ENCODE data around the gene SPRY1.

Gene SPRY1

DNA sequence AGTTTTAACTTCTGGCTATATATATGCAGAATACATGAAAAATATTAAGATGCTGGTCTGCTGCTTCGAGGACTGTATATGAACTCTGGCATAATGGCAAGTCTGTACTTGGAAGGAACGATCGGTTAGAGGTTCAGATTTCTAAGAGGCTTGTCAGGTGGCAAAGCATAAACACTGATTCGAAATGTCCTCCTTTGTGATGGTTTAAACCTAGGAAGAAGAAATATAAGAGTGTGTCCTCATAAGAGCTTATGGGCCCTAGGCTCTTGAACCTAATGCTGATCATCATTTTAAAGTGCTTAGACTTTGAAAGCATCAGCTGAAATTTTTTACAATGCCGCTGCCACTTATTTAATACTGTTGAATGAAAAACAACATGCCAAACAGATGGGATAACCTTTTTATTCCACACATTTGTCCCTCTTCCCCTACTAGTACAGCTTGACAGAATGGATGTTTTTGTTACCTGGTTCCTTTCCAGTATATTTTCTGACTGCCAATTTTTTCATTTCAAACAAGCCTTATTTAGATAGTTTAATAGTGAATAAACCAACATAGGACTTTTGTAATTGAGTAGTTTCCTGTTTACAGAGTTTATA is 8.8 kb downstream of the SPRY1 start:
- DNase-seq (ENCODE audit: low spot score): no peak
- in situ Hi-C loops (cut with MboI; ENCODE audit: low sequenced_read_pairs, unreplicated experiment): no loop called here
- TF ChIP-seq, protein P1, sequence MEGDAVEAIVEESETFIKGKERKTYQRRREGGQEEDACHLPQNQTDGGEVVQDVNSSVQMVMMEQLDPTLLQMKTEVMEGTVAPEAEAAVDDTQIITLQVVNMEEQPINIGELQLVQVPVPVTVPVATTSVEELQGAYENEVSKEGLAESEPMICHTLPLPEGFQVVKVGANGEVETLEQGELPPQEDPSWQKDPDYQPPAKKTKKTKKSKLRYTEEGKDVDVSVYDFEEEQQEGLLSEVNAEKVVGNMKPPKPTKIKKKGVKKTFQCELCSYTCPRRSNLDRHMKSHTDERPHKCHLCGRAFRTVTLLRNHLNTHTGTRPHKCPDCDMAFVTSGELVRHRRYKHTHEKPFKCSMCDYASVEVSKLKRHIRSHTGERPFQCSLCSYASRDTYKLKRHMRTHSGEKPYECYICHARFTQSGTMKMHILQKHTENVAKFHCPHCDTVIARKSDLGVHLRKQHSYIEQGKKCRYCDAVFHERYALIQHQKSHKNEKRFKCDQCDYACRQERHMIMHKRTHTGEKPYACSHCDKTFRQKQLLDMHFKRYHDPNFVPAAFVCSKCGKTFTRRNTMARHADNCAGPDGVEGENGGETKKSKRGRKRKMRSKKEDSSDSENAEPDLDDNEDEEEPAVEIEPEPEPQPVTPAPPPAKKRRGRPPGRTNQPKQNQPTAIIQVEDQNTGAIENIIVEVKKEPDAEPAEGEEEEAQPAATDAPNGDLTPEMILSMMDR (IDR thresholded peaks at IDR 0.05; ENCODE audit: borderline replicate concordance, control extremely low read depth, extremely low read depth, insufficient read depth, missing control alignments): no peak

DNA sequence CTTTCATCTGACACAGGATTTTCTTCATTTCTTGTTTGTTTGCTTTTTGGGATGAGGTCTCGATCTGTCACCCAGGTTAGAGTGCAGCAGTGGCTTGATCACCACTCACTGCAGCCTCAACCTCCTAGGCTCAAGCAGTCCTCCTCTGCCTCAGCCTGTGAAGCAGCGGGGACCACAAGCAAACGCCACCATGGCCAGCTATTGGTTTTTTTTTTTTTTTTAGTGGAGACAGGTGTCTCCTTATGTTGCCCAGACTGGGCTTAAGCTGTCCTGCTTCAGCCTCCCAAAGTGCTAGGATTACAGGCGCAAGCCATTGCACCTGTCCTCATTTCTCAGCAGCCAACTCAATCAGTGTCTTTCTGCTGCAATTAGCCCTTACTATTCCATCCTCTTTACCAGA is 10.3 kb downstream of the SPRY1 start:
- in situ Hi-C loops (cut with MboI; ENCODE audit: low sequenced_read_pairs, unreplicated experiment): no loop called here
- no peak for DNase-seq (ENCODE audit: low spot score)

GRCh38 chr4:123408471-123409084 is 12.0 kb downstream of the SPRY1 start:
- DNase-seq (ENCODE audit: low spot score): no peak
- in situ Hi-C loops (cut with MboI; ENCODE audit: low sequenced_read_pairs, unreplicated experiment): no loop called here
- TF ChIP-seq, protein P1 (IDR thresholded peaks at IDR 0.05; ENCODE audit: borderline replicate concordance, control extremely low read depth, extremely low read depth, insufficient read depth, missing control alignments): no peak

More for the DNA sequence above, 10.3 kb downstream of the SPRY1 start:
- TF ChIP-seq, protein P1 (IDR thresholded peaks at IDR 0.05; ENCODE audit: borderline replicate concordance, control extremely low read depth, extremely low read depth, insufficient read depth, missing control alignments): no peak

DNA sequence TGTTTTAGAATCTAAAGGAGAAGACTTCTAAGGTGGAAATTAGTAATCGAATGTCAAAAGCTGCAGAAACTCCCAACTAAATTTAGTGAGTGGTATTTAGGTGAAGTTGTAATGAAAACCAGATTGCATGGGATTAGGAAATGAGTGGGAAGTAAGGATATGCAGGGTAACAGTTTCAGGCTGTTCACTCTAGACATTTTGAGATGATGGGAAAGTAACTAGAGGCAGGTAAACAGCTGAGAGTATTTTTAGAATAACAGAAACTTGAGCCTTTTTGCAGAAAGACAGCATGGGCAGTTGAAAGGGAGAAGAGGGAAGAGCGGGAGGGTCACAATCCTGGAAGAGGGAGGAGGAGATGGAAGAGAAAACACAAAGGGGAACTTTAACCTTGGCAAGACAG is 12.7 kb downstream of the SPRY1 start:
- in situ Hi-C loops (cut with MboI; ENCODE audit: low sequenced_read_pairs, unreplicated experiment): no loop called here
- TF ChIP-seq, protein P1 (IDR thresholded peaks at IDR 0.05; ENCODE audit: borderline replicate concordance, control extremely low read depth, extremely low read depth, insufficient read depth, missing control alignments): no peak
- DNase-seq (ENCODE audit: low spot score): no peak

DNA sequence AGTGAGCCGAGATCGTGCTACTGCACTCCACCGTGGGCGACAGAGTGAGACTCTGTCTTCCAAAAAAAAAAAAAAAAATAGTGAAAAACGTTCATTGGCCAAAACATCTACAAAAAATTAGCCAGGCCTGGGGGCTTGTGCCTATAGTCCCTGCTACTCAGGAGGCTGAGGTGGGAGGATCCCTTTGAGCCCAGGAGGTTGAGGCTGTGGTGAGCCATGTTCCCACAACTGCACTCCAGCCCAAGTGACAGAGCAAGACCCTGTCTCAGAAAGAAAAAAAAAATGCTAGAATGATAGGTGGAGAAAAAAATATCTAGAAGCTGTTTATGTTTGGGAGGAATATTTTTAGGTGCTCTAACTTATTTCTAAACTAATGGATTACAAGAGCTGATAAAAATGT is 14.9 kb downstream of the SPRY1 start:
- TF ChIP-seq, protein P1 (IDR thresholded peaks at IDR 0.05; ENCODE audit: borderline replicate concordance, control extremely low read depth, extremely low read depth, insufficient read depth, missing control alignments): no peak
- in situ Hi-C loops (cut with MboI; ENCODE audit: low sequenced_read_pairs, unreplicated experiment): no loop called here
- DNase-seq (ENCODE audit: low spot score): no peak

DNA sequence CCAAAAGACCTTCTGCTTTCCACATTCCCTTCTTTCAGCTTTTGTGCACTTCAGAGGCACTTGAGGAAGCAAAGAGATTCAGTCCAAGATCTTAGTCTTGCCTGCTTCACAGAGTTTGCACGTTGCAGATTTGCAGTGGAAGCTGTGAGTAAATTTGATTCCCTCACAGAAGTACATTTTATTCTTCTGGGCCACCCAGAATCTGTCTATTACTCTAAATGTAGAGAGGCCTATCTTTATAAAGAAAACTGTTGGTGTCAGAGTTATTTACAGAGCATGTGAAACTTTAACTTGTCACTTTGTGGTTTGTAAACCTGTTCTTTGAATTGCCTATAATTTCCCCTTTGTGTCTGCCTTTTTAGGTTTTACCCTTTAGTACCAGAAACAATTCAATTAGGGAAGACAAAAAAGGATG is 15.5 kb downstream of the SPRY1 start:
- TF ChIP-seq, protein P1 (IDR thresholded peaks at IDR 0.05; ENCODE audit: borderline replicate concordance, control extremely low read depth, extremely low read depth, insufficient read depth, missing control alignments): no peak
- in situ Hi-C loops (cut with MboI; ENCODE audit: low sequenced_read_pairs, unreplicated experiment): no loop called here
- DNase-seq (ENCODE audit: low spot score): no peak

All from GM13976 (cell line).